ENCODE results near the gene GRM8.

DNA sequence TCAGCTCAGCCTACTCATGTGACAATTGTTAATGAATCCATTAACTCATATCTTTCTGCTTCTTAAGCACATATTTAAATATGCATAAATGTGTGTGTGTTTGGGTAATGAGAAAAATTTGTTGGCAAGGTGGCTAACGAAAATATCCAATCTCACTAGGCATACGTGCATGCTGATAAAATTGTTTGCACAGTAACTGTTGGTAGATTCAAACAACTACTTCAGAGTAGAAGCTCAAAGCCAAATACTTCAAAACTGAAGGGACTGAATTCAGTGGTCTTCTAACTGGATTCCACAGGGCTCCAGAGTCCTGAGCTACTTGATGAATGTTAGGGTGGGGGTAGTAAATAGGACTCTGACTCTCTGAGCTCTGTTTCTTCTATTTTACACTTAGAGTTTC lies 757.0 kb downstream of the GRM8 start:
- no peak for TF ChIP-seq EZH2phosphoT487 (IDR thresholded peaks at IDR 0.05; ENCODE audit: borderline replicate concordance, low read length)
- TF ChIP-seq, protein P1, sequence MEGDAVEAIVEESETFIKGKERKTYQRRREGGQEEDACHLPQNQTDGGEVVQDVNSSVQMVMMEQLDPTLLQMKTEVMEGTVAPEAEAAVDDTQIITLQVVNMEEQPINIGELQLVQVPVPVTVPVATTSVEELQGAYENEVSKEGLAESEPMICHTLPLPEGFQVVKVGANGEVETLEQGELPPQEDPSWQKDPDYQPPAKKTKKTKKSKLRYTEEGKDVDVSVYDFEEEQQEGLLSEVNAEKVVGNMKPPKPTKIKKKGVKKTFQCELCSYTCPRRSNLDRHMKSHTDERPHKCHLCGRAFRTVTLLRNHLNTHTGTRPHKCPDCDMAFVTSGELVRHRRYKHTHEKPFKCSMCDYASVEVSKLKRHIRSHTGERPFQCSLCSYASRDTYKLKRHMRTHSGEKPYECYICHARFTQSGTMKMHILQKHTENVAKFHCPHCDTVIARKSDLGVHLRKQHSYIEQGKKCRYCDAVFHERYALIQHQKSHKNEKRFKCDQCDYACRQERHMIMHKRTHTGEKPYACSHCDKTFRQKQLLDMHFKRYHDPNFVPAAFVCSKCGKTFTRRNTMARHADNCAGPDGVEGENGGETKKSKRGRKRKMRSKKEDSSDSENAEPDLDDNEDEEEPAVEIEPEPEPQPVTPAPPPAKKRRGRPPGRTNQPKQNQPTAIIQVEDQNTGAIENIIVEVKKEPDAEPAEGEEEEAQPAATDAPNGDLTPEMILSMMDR (IDR thresholded peaks at IDR 0.05; ENCODE audit: low read depth, low read length, poor library complexity, severe bottlenecking): no peak
